H1 (cell line): ENCODE results near the gene SPHKAP. TPM values are rescaled to one million over a fixed set of nuclear protein-coding genes. Genes with fewer than 3 reads are reported as not detected.

Source experiments
- CTCF ChIA-PET: fragments of 300-600 bp; sonication (Branson Sonifier 250); formaldehyde crosslinking; loops from one replicate; lab custom pipeline; 2021; ENCODE audit not compliant: partially characterized antibody; lab: Charles Lee
- POLR2A ChIA-PET: fragments of 300-600 bp; sonication (Branson Sonifier 250); formaldehyde crosslinking; loops from one replicate; lab custom pipeline; 2021; ENCODE audit warnings: inconsistent platforms; ENCODE audit not compliant: partially characterized antibody; lab: Charles Lee
- DNase-seq, 2 experiments: peaks; one replicate each; pipeline versions ENCODE4 v3.0.0 to v3.0.0-alpha.2; 2010 to 2022; ENCODE audit warnings: low spot score in 2 of 2, low read depth in 1 of 2, mixed read lengths in 1 of 2
- FAIRE-seq: peaks from 2 replicates; lab custom pipeline; 2011; peaks lifted over from hg19 to GRCh38; lab: Jason Lieb, UNC
- H2AFZ ChIP-seq: 2 replicates; pipeline ENCODE4 v1.8.1; 2012; ENCODE audit warnings: low read length, inconsistent platforms
- H2AK5ac ChIP-seq: 2 replicates; pipeline ENCODE4 v1.6.1; 2013; ENCODE audit warnings: low read depth, low read length
- H2BK120ac ChIP-seq: replicated peaks from 2 replicates; pipeline ENCODE3; 2013; ENCODE audit warnings: low read depth, low read length, inconsistent platforms
- H2BK12ac ChIP-seq: 2 replicates; pipeline ENCODE4 v1.6.1; 2013; ENCODE audit warnings: low read depth, low read length
- H2BK15ac ChIP-seq: 2 replicates; pipeline ENCODE4 v1.6.1; 2013; ENCODE audit warnings: low read length
- H2BK20ac ChIP-seq: 2 replicates; pipeline ENCODE4 v1.6.1; 2013; ENCODE audit warnings: low read length
- H2BK5ac ChIP-seq: 2 replicates; pipeline ENCODE4 v1.6.1; 2013; ENCODE audit warnings: low read depth, low read length
- H3K14ac ChIP-seq: 2 replicates; pipeline ENCODE4 v1.6.1; 2013; ENCODE audit warnings: inconsistent platforms; ENCODE audit not compliant: insufficient read length
- H3K18ac ChIP-seq: 2 replicates; pipeline ENCODE4 v1.6.1; 2013; ENCODE audit warnings: low read length; ENCODE audit errors: extremely low read depth
- H3K23ac ChIP-seq: 2 replicates; pipeline ENCODE4 v1.6.1; 2013; ENCODE audit warnings: inconsistent platforms; ENCODE audit not compliant: insufficient read length
- H3K23me2 ChIP-seq: 2 replicates; pipeline ENCODE4 v1.6.1; 2013; ENCODE audit warnings: low read depth, low read length
- H3K27ac ChIP-seq: 2 replicates; pipeline ENCODE4 v1.6.1; 2011; ENCODE audit warnings: low read depth, low read length, inconsistent platforms
- H3K27me3 ChIP-seq, 4 experiments: replicated peaks in 1 of 4; 1 replicate in 1 of 4; 2 replicates in 3 of 4; pipeline versions ENCODE4 v1.6.1 to v1.8.1; 2011 to 2013; ENCODE audit warnings: low read length in 3 of 4, mild to moderate bottlenecking in 3 of 4, inconsistent platforms in 2 of 4, mixed read lengths in 2 of 4, moderate library complexity in 1 of 4; ENCODE audit not compliant: control insufficient read depth in 3 of 4, insufficient read depth in 3 of 4; ENCODE audit errors: extremely low read depth in 1 of 4
- H3K36me3 ChIP-seq, 4 experiments: 2 replicates each; pipeline versions ENCODE4 v1.6.1 to v1.8.1; 2011 to 2013; ENCODE audit warnings: mild to moderate bottlenecking in 4 of 4, low read length in 3 of 4, moderate library complexity in 2 of 4, control low read depth in 1 of 4, inconsistent platforms in 1 of 4; ENCODE audit not compliant: insufficient read depth in 4 of 4, control insufficient read depth in 2 of 4
- H3K4ac ChIP-seq: replicated peaks from 2 replicates; pipeline ENCODE3; 2013; ENCODE audit warnings: low read length, low read depth, mixed read lengths, inconsistent platforms; ENCODE audit not compliant: insufficient read length
- H3K4me1 ChIP-seq, 4 experiments: replicated peaks in 1 of 4; 1 replicate in 1 of 4; 2 replicates in 3 of 4; pipeline versions ENCODE4 v1.6.1 to v1.8.1; 2011 to 2013; ENCODE audit warnings: low read length in 3 of 4, inconsistent platforms in 2 of 4, mixed read lengths in 1 of 4; ENCODE audit not compliant: insufficient read depth in 4 of 4, control insufficient read depth in 3 of 4
- H3K4me2 ChIP-seq, 2 experiments: 2 replicates each; pipeline versions ENCODE4 v1.6.1 to v1.8.1; 2011 to 2013; ENCODE audit warnings: low read depth in 2 of 2, low read length in 2 of 2, control low read depth in 1 of 2, inconsistent platforms in 1 of 2, mild to moderate bottlenecking in 1 of 2; ENCODE audit not compliant: insufficient read depth in 1 of 2
- H3K4me3 ChIP-seq, 4 experiments: fragments of 200-600, 300-600 bp in 1 of 4; sonication (generic), shearing (Covaris generic), sonication (Bioruptor Twin) in 1 of 4; 2 replicates each; pipeline versions ENCODE4 v1.5.1 to v1.8.1; 2011 to 2016; ENCODE audit warnings: low read length in 4 of 4, low read depth in 3 of 4, control low read depth in 2 of 4, inconsistent platforms in 2 of 4, mild to moderate bottlenecking in 2 of 4, mixed read lengths in 1 of 4, moderate library complexity in 1 of 4; ENCODE audit not compliant: insufficient read depth in 2 of 4; ENCODE audit errors: extremely low read depth in 1 of 4
- H3K56ac ChIP-seq: replicated peaks from 2 replicates; pipeline ENCODE3; 2013; ENCODE audit warnings: low read depth, mild to moderate bottlenecking, mixed read lengths, low read length, inconsistent platforms; ENCODE audit not compliant: insufficient read length
- H3K79me1 ChIP-seq: 2 replicates; pipeline ENCODE4 v1.6.1; 2013; ENCODE audit warnings: low read depth, low read length, control low read depth
- H3K79me2 ChIP-seq, 2 experiments: 2 replicates each; pipeline versions ENCODE4 v1.6.1 to v1.8.1; 2012 to 2013; ENCODE audit warnings: low read length in 2 of 2, mild to moderate bottlenecking in 2 of 2, inconsistent platforms in 1 of 2; ENCODE audit not compliant: insufficient read depth in 2 of 2, control insufficient read depth in 1 of 2
- H3K9ac ChIP-seq, 4 experiments: replicated peaks in 1 of 4; 1 replicate in 1 of 4; 2 replicates in 3 of 4; pipeline versions ENCODE4 v1.6.1 to v1.8.1; 2011 to 2013; ENCODE audit warnings: low read depth in 3 of 4, low read length in 3 of 4, control low read depth in 2 of 4, mild to moderate bottlenecking in 2 of 4, moderate library complexity in 2 of 4, inconsistent platforms in 1 of 4; ENCODE audit errors: extremely low read depth in 1 of 4
- H3K9me3 ChIP-seq, 2 experiments: 2 replicates each; pipeline versions ENCODE4 v1.6.1 to v1.8.1; 2012 to 2013; ENCODE audit warnings: mild to moderate bottlenecking in 2 of 2, moderate library complexity in 2 of 2, control low read depth in 1 of 2, inconsistent platforms in 1 of 2, low read depth in 1 of 2, low read length in 1 of 2, mixed read lengths in 1 of 2; ENCODE audit not compliant: insufficient read depth in 2 of 2
- H4K20me1 ChIP-seq, 2 experiments: replicated peaks in 1 of 2; 2 replicates each; pipeline versions ENCODE3 to v1.8.1; 2011 to 2013; ENCODE audit warnings: inconsistent platforms in 2 of 2, low read length in 2 of 2, mild to moderate bottlenecking in 1 of 2; ENCODE audit not compliant: insufficient read depth in 2 of 2, control insufficient read depth in 1 of 2
- H4K5ac ChIP-seq: 2 replicates; pipeline ENCODE4 v1.6.1; 2013; ENCODE audit warnings: low read length, low read depth, mixed read lengths, inconsistent platforms; ENCODE audit not compliant: insufficient read length
- H4K8ac ChIP-seq: 2 replicates; pipeline ENCODE4 v1.8.0; 2013; ENCODE audit warnings: mild to moderate bottlenecking, moderate library complexity, low read length, inconsistent platforms; ENCODE audit not compliant: insufficient read depth; ENCODE audit errors: extremely low read depth
- H4K91ac ChIP-seq: replicated peaks from 2 replicates; pipeline ENCODE3; 2013; ENCODE audit warnings: low read length, mixed read lengths, inconsistent platforms; ENCODE audit not compliant: insufficient read length
- FOSL1 ChIP-seq: IDR thresholded peaks from 2 replicates; pipeline ENCODE4 v1.6.1; 2011; ENCODE audit warnings: mild to moderate bottlenecking, low read depth, low read length, moderate library complexity; ENCODE audit not compliant: insufficient read depth
- POLR2A ChIP-seq, 2 experiments: IDR thresholded peaks; 1 replicate in 1 of 2; 2 replicates in 1 of 2; pipeline ENCODE4 v1.6.1; 2011; ENCODE audit warnings: low read depth in 2 of 2, low read length in 2 of 2, mild to moderate bottlenecking in 2 of 2; ENCODE audit errors: control extremely low read depth in 1 of 2
- POU5F1 ChIP-seq: IDR thresholded peaks from 2 replicates; pipeline ENCODE4 v1.6.1; 2011; ENCODE audit warnings: low read depth, mild to moderate bottlenecking, low read length, moderate library complexity
- SIRT6 ChIP-seq: IDR thresholded peaks from one replicate; pipeline ENCODE4 v1.7.1; 2012; ENCODE audit warnings: low read length, inconsistent platforms
- SP1 ChIP-seq: IDR thresholded peaks from 2 replicates; pipeline ENCODE4 v1.6.1; 2011; ENCODE audit warnings: low read depth, low read length
- SP4 ChIP-seq: IDR thresholded peaks from 2 replicates; pipeline ENCODE4 v1.6.1; 2012; ENCODE audit warnings: low read length, inconsistent platforms
- polyA plus RNA-seq, 7 experiments: library from polyadenylated mRNA; depleted of rRNA in 3 of 7; stranded (reverse) in 5 of 7; unstranded in 2 of 7; fragments of >200 nt in 5 of 7; fragments of 200-250 nt in 2 of 7; gene quantifications; 1 replicate in 5 of 7; 2 replicates in 1 of 7; 4 replicates in 1 of 7; pipeline versions ENCODE4 v1.2.1 to v1.2.3, GENCODE V29; 2011 to 2013; ENCODE audit warnings: missing spikeins in 2 of 7, mixed read lengths in 2 of 7
- total RNA-seq: library from RNA; stranded (reverse); fragmentation: NEBNext Ultra II Directional; extraction: Animal tissue kit (Norgen Biotek cat#: 25700); gene quantifications from 2 replicates; pipeline ENCODE4 v1.2.1, GENCODE V29; 2021
- TF ChIP-seq, protein P1 (sequence below): IDR thresholded peaks from 2 replicates; pipeline ENCODE4 v1.6.1; 2012; ENCODE audit warnings: inconsistent platforms
- TF ChIP-seq, protein P2 (sequence below): IDR thresholded peaks from 2 replicates; pipeline ENCODE4 v1.6.1; 2011; ENCODE audit warnings: low read depth, mild to moderate bottlenecking, low read length; ENCODE audit not compliant: insufficient read depth

The SPHKAP gene
- total and polyA plus RNA-seq, 2 of the 8 experiments (the other 6 are each of a cell fraction or from before 2014, with no cell fraction given): 0.02 TPM; not detected in 1

DNA sequence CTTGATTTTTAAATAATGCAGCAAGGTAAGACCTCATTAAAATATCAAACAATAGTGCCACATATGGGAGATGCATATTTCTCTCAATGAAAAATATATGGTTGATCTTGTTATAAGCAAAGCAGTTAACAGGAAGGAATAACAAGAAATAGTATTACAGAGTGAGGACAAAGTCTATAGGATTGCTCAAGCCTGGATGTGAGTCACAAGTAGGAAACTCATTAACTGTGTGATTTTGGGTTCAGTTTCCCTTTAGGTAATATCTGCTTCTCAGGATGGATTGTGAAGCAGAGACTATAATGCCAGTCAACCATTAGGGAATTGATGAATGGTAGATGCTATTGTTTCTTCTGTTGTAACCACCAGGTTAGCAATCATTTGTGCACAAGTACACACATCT lies 42.9 kb upstream of the SPHKAP start:
- ChIA-PET POLR2A (no interaction called here), CTCF (no interaction called here)
- Histone ChIP-seq H3K4me3 (no peak overlapping the region), H2BK20ac (no peak overlapping the region), H3K79me1 (no peaks in the 10 kb centered on the region), H3K27me3 (no peaks in the 10 kb centered on the region), H3K9me3 (no peaks in the 10 kb centered on the region), H3K18ac (no peak overlapping the region), H3K36me3 (no peaks in the 10 kb centered on the region), H4K91ac (no peak overlapping the region), H3K4me2 (no peak overlapping the region), H2BK5ac (no peak overlapping the region), H3K4me1 (no peaks in the 10 kb centered on the region), H3K27ac (no peak overlapping the region), H3K23ac (no peak overlapping the region), H3K79me2 (no peaks in the 10 kb centered on the region), H2BK15ac (no peak overlapping the region), H3K14ac (no peak overlapping the region), H2AFZ (no peak overlapping the region), H3K4ac (no peak overlapping the region), H4K8ac (no peak overlapping the region), H2BK120ac (no peak overlapping the region), H3K56ac (no peak overlapping the region), H3K23me2 (no peaks in the 10 kb centered on the region), H3K9ac (no peak overlapping the region), H4K5ac (no peak overlapping the region), H4K20me1 (no peaks in the 10 kb centered on the region), H2AK5ac (no peak overlapping the region), H2BK12ac (no peak overlapping the region)
- TF ChIP-seq SP4 (no peak), POU5F1 (no peak), SIRT6 (no peak), SP1 (no peak), POLR2A (IDR thresholded peaks at IDR 0.05; ENCODE audit: control extremely low read depth in 1 of 2, low read depth in 2 of 2, low read length in 2 of 2) (no peak), FOSL1 (no peak)
- TF ChIP-seq, protein P1, sequence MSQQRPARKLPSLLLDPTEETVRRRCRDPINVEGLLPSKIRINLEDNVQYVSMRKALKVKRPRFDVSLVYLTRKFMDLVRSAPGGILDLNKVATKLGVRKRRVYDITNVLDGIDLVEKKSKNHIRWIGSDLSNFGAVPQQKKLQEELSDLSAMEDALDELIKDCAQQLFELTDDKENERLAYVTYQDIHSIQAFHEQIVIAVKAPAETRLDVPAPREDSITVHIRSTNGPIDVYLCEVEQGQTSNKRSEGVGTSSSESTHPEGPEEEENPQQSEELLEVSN: no peak
- TF ChIP-seq, protein P2, sequence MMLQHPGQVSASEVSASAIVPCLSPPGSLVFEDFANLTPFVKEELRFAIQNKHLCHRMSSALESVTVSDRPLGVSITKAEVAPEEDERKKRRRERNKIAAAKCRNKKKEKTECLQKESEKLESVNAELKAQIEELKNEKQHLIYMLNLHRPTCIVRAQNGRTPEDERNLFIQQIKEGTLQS: no peak
- DNase-seq (no peak), FAIRE-seq (no peak)
